GM12878 (cell line): Measurements from ENCODE around the gene SLC12A7. TPM values are rescaled to one million over a fixed set of nuclear protein-coding genes. Genes with fewer than 3 reads are reported as not detected.

Experiments
- ATAC-seq: fragments of 200-7000 bp; cut with Tn5 transposase; 3 replicates; pipeline ENCODE4 v1.9.1; 2020; ENCODE audit warnings: mild to moderate bottlenecking, moderate library complexity
- BruUV-seq: library from RNA; stranded (reverse); fragments of 400-500 nt; replicated peaks from 2 replicates; lab custom pipeline; 2021; lab: Mats Ljungman, UMichigan
- CTCF ChIA-PET: fragments of 300-600 bp; sonication (Branson Sonifier 250); formaldehyde crosslinking; extraction: SDS; loops from one replicate; lab custom pipeline; 2021; ENCODE audit warnings: inconsistent platforms; lab: Yijun Ruan, JAX
- POLR2A ChIA-PET: fragments of 350-600 bp; formaldehyde crosslinking; extraction: SDS; loops from one replicate; lab custom pipeline; 2021; ENCODE audit warnings: inconsistent platforms; lab: Charles Lee
- RAD21 ChIA-PET: fragments of 300-600 bp; sonication (Branson Sonifier 250); formaldehyde crosslinking; loops from one replicate; lab custom pipeline; 2023; ENCODE audit warnings: antibody characterized with exemption; ENCODE audit not compliant: unreplicated experiment; lab: Charles Lee
- SMC1A ChIA-PET: fragments of 300-600 bp; sonication (Branson Sonifier 250); formaldehyde crosslinking; loops from one replicate; lab custom pipeline; 2023; ENCODE audit not compliant: unreplicated experiment, uncharacterized antibody; lab: Charles Lee
- DNase-seq: peaks from one replicate; pipeline ENCODE4 v3.0.0-alpha.2; 2011; ENCODE audit warnings: low read depth, low spot score
- FAIRE-seq: peaks from 3 replicates; lab custom pipeline; 2011; peaks lifted over from hg19 to GRCh38; lab: Jason Lieb, UNC
- H2AFZ ChIP-seq: 2 replicates; pipeline ENCODE4 v1.6.0; 2011; ENCODE audit warnings: low read depth, low read length, control low read depth; ENCODE audit not compliant: control insufficient read depth
- H3K27ac ChIP-seq: 2 replicates; pipeline ENCODE4 v1.5.1; 2011; ENCODE audit warnings: control low read depth; ENCODE audit not compliant: control insufficient read depth, insufficient read depth
- H3K27me3 ChIP-seq, 2 experiments: replicated peaks in 1 of 2; 2 replicates each; pipeline versions ENCODE4 v1.6.0 to v1.6.1; 2011; ENCODE audit warnings: low read length in 1 of 2; ENCODE audit not compliant: control insufficient read depth in 2 of 2, insufficient read depth in 2 of 2
- H3K36me3 ChIP-seq, 2 experiments: 2 replicates each; pipeline ENCODE4 v1.5.1; 2011; ENCODE audit warnings: low read length in 1 of 2; ENCODE audit not compliant: control insufficient read depth in 2 of 2, insufficient read depth in 2 of 2
- H3K4me1 ChIP-seq: 2 replicates; pipeline ENCODE4 v1.6.1; 2011; ENCODE audit warnings: mild to moderate bottlenecking, low read length, moderate library complexity, mixed read lengths; ENCODE audit not compliant: control insufficient read depth, insufficient read depth
- H3K4me2 ChIP-seq: 2 replicates; pipeline ENCODE4 v1.6.0; 2011; ENCODE audit warnings: control low read depth; ENCODE audit not compliant: control insufficient read depth, insufficient read depth
- H3K4me3 ChIP-seq: fragments of 200-600 bp; sonication (generic); 2 replicates; pipeline ENCODE4 v1.5.1; 2016
- H3K79me2 ChIP-seq: 2 replicates; pipeline ENCODE4 v1.6.0; 2011; ENCODE audit warnings: low read length; ENCODE audit not compliant: control insufficient read depth, insufficient read depth
- H3K9ac ChIP-seq: 2 replicates; pipeline ENCODE4 v1.8.0; 2011; ENCODE audit warnings: low read length, control low read depth, mixed read lengths; ENCODE audit not compliant: control insufficient read depth, insufficient read depth
- H3K9me3 ChIP-seq: replicated peaks from 3 replicates; pipeline ENCODE4 v1.5.1; 2011; ENCODE audit warnings: mild to moderate bottlenecking, low read length; ENCODE audit not compliant: control insufficient read depth, insufficient read depth
- H4K20me1 ChIP-seq: 2 replicates; pipeline ENCODE4 v1.6.0; 2011; ENCODE audit not compliant: control insufficient read depth, insufficient read depth
- BHLHE40 ChIP-seq, 2 experiments: fragments of 450-650 bp in 1 of 2; IDR thresholded peaks; 2 replicates each; pipeline ENCODE4 v1.6.1; 2011 to 2017; ENCODE audit warnings: low read depth in 2 of 2, borderline replicate concordance in 1 of 2, improper control_type of control experiment in 1 of 2, low read length in 1 of 2, mild to moderate bottlenecking in 1 of 2
- CBX5 ChIP-seq: sonication (generic); IDR thresholded peaks from 2 replicates; pipeline ENCODE4 v1.6.1; 2016; ENCODE audit warnings: low read depth, moderate library complexity, mild to moderate bottlenecking, inconsistent platforms
- HSF1 ChIP-seq: fragments of 150-350 bp; IDR thresholded peaks from 2 replicates; pipeline ENCODE4 v1.6.1; 2014; ENCODE audit warnings: mild to moderate bottlenecking, low read depth, low read length
- REST ChIP-seq: IDR thresholded peaks from 2 replicates; pipeline ENCODE4 v1.6.1; 2012; ENCODE audit warnings: mild to moderate bottlenecking, low read depth, low read length
- WGBS: methylation state at CpG from one replicate; pipeline ENCODE4 v1.1.6; 2016; ENCODE audit warnings: low lambda C conversion rate; ENCODE audit not compliant: insufficient replicate concordance, insufficient coverage; ENCODE audit errors: missing lambda C conversion rate; 5-methylcytosine and 5-hydroxymethylcytosine counted together
- in situ Hi-C: fragments of 300-500 bp; cut with MboI; formaldehyde crosslinking; loops from 9 replicates; pipeline ENCODE4 v1.14.3; 2018; ENCODE audit warnings: mixed read lengths
- intact Hi-C: fragments of 100-400 bp; cut with micrococcal nuclease; formaldehyde crosslinking; loops from one replicate; pipeline ENCODE4 v1.14.2; 2022; ENCODE audit not compliant: unreplicated experiment
- polyA plus RNA-seq, 11 experiments: library from polyadenylated mRNA; depleted of rRNA in 4 of 11; unstranded in 6 of 11; stranded (reverse) in 5 of 11; fragments of >200 nt; fragmentation: Nextera tagmentation in 4 of 11; fragmentation: Illumina TruSeq in 1 of 11; extraction: Ambion mirVana in 4 of 11; extraction: Trizol in 1 of 11; gene quantifications; 1 replicate in 1 of 11; 2 replicates in 10 of 11; pipeline versions ENCODE4 v1.2.1 to v1.2.3, GENCODE V29; 2011 to 2016; ENCODE audit warnings: inconsistent platforms in 2 of 11, missing spikeins in 2 of 11, low read depth in 1 of 11
- total RNA-seq, 4 experiments: library from RNA; depleted of rRNA in 3 of 4; stranded (reverse); fragments of >200 nt in 3 of 4; fragmentation: Illumina TruSeq in 1 of 4; extraction: Trizol in 1 of 4; gene quantifications; 2 replicates each; pipeline versions ENCODE4 v1.2.1 to v1.2.3, GENCODE V29; 2013 to 2021
- TF ChIP-seq, protein P1 (sequence below): fragments of 450-650 bp; IDR thresholded peaks from 2 replicates; pipeline ENCODE4 v1.6.1; 2017; ENCODE audit warnings: mild to moderate bottlenecking, moderate library complexity

Gene SLC12A7
- total and polyA plus RNA-seq, 10 of the 15 experiments (the other 5 are each of a cell fraction or from before 2014, with no cell fraction given) = 0.10 to 10.0 (median 2.9) TPM

GRCh38 chr5:1047332-1047965 is 64.4 kb downstream of the SLC12A7 start:
- no peaks in the 10 kb centered on the region; the same call in 2 of the 3 replicates for H3K9me3 ChIP-seq
- in situ Hi-C loops (no loop called here), intact Hi-C loops (no loop called here)
- no TSS peak for BruUV-seq
- H3K9ac ChIP-seq = no peak overlapping the region
- CTCF ChIA-PET = no interaction called here
- no peaks in the 10 kb centered on the region for H3K4me1 ChIP-seq
- H4K20me1 ChIP-seq = no peaks in the 10 kb centered on the region
- no peak overlapping the region for H3K4me3 ChIP-seq
- DNase-seq (no peak), FAIRE-seq (no peak), ATAC-seq (no peak)
- no peak overlapping the region for H2AFZ ChIP-seq
- no peak overlapping the region for H3K4me2 ChIP-seq
- POLR2A ChIA-PET = no interaction called here
- WGBS = 57% methylated on average over 11 of the region's 11 CpGs
- H3K27me3 ChIP-seq = no peaks in the 10 kb centered on the region
- RAD21 ChIA-PET = no interaction called here
- no peak overlapping the region for H3K27ac ChIP-seq
- no peak for TF ChIP-seq REST
- H3K36me3 ChIP-seq = no peaks in the 10 kb centered on the region; a peak in 1 of 4 replicates
- no peaks in the 10 kb centered on the region for H3K79me2 ChIP-seq
- SMC1A ChIA-PET = no interaction called here

DNA sequence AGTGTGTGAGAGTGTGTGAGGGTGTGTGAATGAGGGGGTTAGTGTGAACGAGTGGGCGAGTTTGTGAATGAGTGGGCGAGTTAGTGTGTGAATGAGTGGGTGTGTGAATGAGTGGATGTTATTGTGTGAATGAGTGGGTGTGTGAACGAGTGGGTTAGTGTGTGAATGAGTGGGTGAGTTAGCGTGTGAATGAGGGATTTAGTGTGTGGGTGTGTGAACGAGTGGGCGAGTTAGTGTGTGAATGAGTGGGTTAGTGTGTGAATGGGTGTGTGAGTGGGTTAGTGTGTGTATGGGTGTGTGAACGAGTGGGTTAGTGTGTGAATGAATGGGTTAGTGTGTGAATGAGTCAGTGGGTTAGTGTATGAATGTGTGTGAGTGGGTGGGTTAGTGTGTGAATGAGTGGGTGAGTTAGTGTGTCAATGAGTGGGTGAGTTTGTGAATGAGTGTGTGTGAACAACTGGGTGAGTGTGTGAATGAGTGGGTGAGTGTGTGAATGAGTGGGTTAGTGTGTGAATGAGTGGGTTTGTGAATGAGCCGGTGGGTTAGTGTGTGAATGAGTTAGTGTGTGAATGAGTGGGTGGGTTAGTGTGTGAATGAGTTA is 65.8 kb downstream of the SLC12A7 start:
- in situ Hi-C loops = no loop called here
- Histone ChIP-seq H3K4me2 (no peak overlapping the region), H4K20me1 (no peaks in the 10 kb centered on the region), H3K4me3 (no peak overlapping the region), H3K4me1 (no peaks in the 10 kb centered on the region), H2AFZ (no peak overlapping the region), H3K27ac (no peak overlapping the region), H3K79me2 (no peaks in the 10 kb centered on the region), H3K27me3 (no peaks in the 10 kb centered on the region), H3K9me3 (no peaks in the 10 kb centered on the region; the same call in 2 of the 3 replicates), H3K36me3 (no peaks in the 10 kb centered on the region), H3K9ac (no peak overlapping the region)
- WGBS = 28% methylated on average over 9 of the region's 9 CpGs
- ChIA-PET SMC1A (no interaction called here), POLR2A (no interaction called here), CTCF (no interaction called here), RAD21 (no interaction called here)
- ATAC-seq (no peak), DNase-seq (no peak), FAIRE-seq (no peak)
- no TSS peak for BruUV-seq
- intact Hi-C loops = no loop called here
- TF ChIP-seq, protein P1, sequence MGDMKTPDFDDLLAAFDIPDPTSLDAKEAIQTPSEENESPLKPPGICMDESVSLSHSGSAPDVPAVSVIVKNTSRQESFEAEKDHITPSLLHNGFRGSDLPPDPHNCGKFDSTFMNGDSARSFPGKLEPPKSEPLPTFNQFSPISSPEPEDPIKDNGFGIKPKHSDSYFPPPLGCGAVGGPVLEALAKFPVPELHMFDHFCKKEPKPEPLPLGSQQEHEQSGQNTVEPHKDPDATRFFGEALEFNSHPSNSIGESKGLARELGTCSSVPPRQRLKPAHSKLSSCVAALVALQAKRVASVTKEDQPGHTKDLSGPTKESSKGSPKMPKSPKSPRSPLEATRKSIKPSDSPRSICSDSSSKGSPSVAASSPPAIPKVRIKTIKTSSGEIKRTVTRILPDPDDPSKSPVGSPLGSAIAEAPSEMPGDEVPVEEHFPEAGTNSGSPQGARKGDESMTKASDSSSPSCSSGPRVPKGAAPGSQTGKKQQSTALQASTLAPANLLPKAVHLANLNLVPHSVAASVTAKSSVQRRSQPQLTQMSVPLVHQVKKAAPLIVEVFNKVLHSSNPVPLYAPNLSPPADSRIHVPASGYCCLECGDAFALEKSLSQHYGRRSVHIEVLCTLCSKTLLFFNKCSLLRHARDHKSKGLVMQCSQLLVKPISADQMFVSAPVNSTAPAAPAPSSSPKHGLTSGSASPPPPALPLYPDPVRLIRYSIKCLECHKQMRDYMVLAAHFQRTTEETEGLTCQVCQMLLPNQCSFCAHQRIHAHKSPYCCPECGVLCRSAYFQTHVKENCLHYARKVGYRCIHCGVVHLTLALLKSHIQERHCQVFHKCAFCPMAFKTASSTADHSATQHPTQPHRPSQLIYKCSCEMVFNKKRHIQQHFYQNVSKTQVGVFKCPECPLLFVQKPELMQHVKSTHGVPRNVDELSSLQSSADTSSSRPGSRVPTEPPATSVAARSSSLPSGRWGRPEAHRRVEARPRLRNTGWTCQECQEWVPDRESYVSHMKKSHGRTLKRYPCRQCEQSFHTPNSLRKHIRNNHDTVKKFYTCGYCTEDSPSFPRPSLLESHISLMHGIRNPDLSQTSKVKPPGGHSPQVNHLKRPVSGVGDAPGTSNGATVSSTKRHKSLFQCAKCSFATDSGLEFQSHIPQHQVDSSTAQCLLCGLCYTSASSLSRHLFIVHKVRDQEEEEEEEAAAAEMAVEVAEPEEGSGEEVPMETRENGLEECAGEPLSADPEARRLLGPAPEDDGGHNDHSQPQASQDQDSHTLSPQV = no peak
- no peak for TF ChIP-seq BHLHE40 (IDR thresholded peaks at IDR 0.05; ENCODE audit: borderline replicate concordance in 1 of 2, low read depth in 2 of 2, low read length in 1 of 2)
- no peak for TF ChIP-seq CBX5
- TF ChIP-seq HSF1 = no peak
